HEK293 (cell line): ENCODE measurements around the gene RUNX1.
A peak's percentile ranks its signal among the peaks of the same experiment; 100 is the strongest.

ENCODE experiments used
- CTCF ChIA-PET: fragments of 350-600 bp; formaldehyde crosslinking; extraction: SDS; loops from one replicate; lab custom pipeline; 2021; ENCODE audit warnings: antibody characterized with exemption; lab: Yijun Ruan, JAX
- POLR2A ChIA-PET: fragments of 300-600 bp; formaldehyde crosslinking; extraction: SDS; loops from one replicate; lab custom pipeline; 2020; ENCODE audit warnings: antibody characterized with exemption, inconsistent platforms; lab: Yijun Ruan, JAX
- H3K27ac ChIP-seq: fragments of 200-500 bp; sonication (Bioruptor generic); 2 replicates; pipeline ENCODE4 v1.5.1; 2014; ENCODE audit warnings: low read depth, low read length, control low read depth, inconsistent platforms; ENCODE audit errors: extremely low read depth
- H3K36me3 ChIP-seq, 2 experiments: fragments of 200-500 bp in 1 of 2; sonication (Bioruptor generic) in 1 of 2; 1 replicate in 1 of 2; 2 replicates in 1 of 2; pipeline ENCODE4 v1.5.1; 2014 to 2017; ENCODE audit warnings: inconsistent platforms in 2 of 2, low read length in 2 of 2; ENCODE audit not compliant: control insufficient read depth in 2 of 2, insufficient read depth in 1 of 2
- H3K4me1 ChIP-seq: fragments of 200-500 bp; sonication (Bioruptor generic); 2 replicates; pipeline ENCODE4 v1.5.1; 2014; ENCODE audit warnings: mild to moderate bottlenecking, low read length, inconsistent platforms; ENCODE audit not compliant: control insufficient read depth, insufficient read depth
- H3K4me3 ChIP-seq: 2 replicates; pipeline ENCODE4 v1.5.1; 2011; ENCODE audit warnings: low read depth, mild to moderate bottlenecking, control low read depth, low read length, moderate library complexity
- H3K9me3 ChIP-seq: fragments of 200-500 bp; sonication (Bioruptor generic); 2 replicates; pipeline ENCODE4 v1.5.1; 2014; ENCODE audit warnings: low read depth, low read length, inconsistent platforms; ENCODE audit not compliant: control insufficient read depth, insufficient read depth
- HOXA7 ChIP-seq: sonication (generic); formaldehyde crosslinking; IDR thresholded peaks from 2 replicates; pipeline ENCODE4 v1.8.1; 2022; ENCODE audit warnings: missing genetic modification reagents, borderline replicate concordance
- SCRT2 ChIP-seq: fragments of 450-650 bp; formaldehyde crosslinking; IDR thresholded peaks from 2 replicates; pipeline ENCODE4 v1.5.1; 2016; ENCODE audit warnings: missing biosample characterization, missing genetic modification characterization
- SETDB1 ChIP-seq: IDR thresholded peaks from one replicate; pipeline ENCODE4 v1.6.1; 2017; ENCODE audit warnings: mild to moderate bottlenecking, low read length, moderate library complexity, mixed read lengths; ENCODE audit not compliant: insufficient read length
- ZNF155 ChIP-seq: fragments of 450-650 bp; formaldehyde crosslinking; IDR thresholded peaks from 2 replicates; pipeline ENCODE4 v1.5.1; 2016; ENCODE audit warnings: missing biosample characterization, missing genetic modification characterization
- ZNF311 ChIP-seq: fragments of 450-650 bp; formaldehyde crosslinking; IDR thresholded peaks from 2 replicates; pipeline ENCODE4 v1.5.1; 2017; ENCODE audit warnings: missing biosample characterization, missing genetic modification characterization, borderline replicate concordance
- ZNF335 ChIP-seq: fragments of 450-650 bp; formaldehyde crosslinking; conservative IDR thresholded peaks from 2 replicates; pipeline ENCODE4 v1.5.1; 2016; ENCODE audit warnings: missing biosample characterization, missing genetic modification characterization
- ZNF423 ChIP-seq: fragments of 450-650 bp; formaldehyde crosslinking; IDR thresholded peaks from 2 replicates; pipeline ENCODE4 v1.5.1; 2016; ENCODE audit warnings: missing biosample characterization, missing genetic modification characterization
- ZNF48 ChIP-seq: fragments of 450-650 bp; formaldehyde crosslinking; IDR thresholded peaks from 2 replicates; pipeline ENCODE4 v1.5.1; 2016; ENCODE audit warnings: missing biosample characterization, missing genetic modification characterization
- ZNF514 ChIP-seq: fragments of 450-650 bp; formaldehyde crosslinking; IDR thresholded peaks from 2 replicates; pipeline ENCODE4 v1.5.1; 2016; ENCODE audit warnings: missing biosample characterization, missing genetic modification characterization
- ZNF626 ChIP-seq: fragments of 450-650 bp; sonication (Bioruptor Pico); formaldehyde crosslinking; IDR thresholded peaks from 2 replicates; pipeline ENCODE4 v1.5.1; 2018; ENCODE audit warnings: missing biosample characterization, missing genetic modification characterization, inconsistent platforms
- ZNF654 ChIP-seq: fragments of 450-650 bp; formaldehyde crosslinking; IDR thresholded peaks from 2 replicates; pipeline ENCODE4 v1.5.1; 2016; ENCODE audit warnings: low read depth, missing biosample characterization, missing genetic modification characterization
- ZNF768 ChIP-seq: fragments of 450-650 bp; formaldehyde crosslinking; IDR thresholded peaks from 2 replicates; pipeline ENCODE4 v1.5.1; 2018; ENCODE audit warnings: missing biosample characterization, mild to moderate bottlenecking, missing genetic modification characterization
- ZNF776 ChIP-seq: fragments of 450-650 bp; formaldehyde crosslinking; IDR thresholded peaks from 2 replicates; pipeline ENCODE4 v1.5.0; 2017; ENCODE audit warnings: missing biosample characterization, missing genetic modification characterization, borderline replicate concordance
- TF ChIP-seq, protein P1 (sequence below): fragments of 450-650 bp; formaldehyde crosslinking; IDR thresholded peaks from 2 replicates; pipeline ENCODE4 v1.5.1; 2016; ENCODE audit warnings: missing biosample characterization, missing genetic modification characterization
- TF ChIP-seq, protein P2 (sequence below): fragments of 450-650 bp; formaldehyde crosslinking; IDR thresholded peaks from 2 replicates; pipeline ENCODE4 v1.5.1; 2016; ENCODE audit warnings: missing biosample characterization, missing genetic modification characterization
- TF ChIP-seq, protein P3 (sequence below): fragments of 450-650 bp; formaldehyde crosslinking; IDR thresholded peaks from 2 replicates; pipeline ENCODE4 v1.5.1; 2016; ENCODE audit warnings: missing biosample characterization, missing genetic modification characterization, low read depth
- TF ChIP-seq, protein P4 (sequence below): fragments of 450-650 bp; formaldehyde crosslinking; IDR thresholded peaks from 2 replicates; pipeline ENCODE4 v1.5.1; 2016; ENCODE audit warnings: missing biosample characterization, missing genetic modification characterization
- TF ChIP-seq, protein P5 (sequence below): fragments of 450-650 bp; formaldehyde crosslinking; IDR thresholded peaks from 2 replicates; pipeline ENCODE4 v1.5.1; 2016; ENCODE audit warnings: missing biosample characterization, missing genetic modification characterization

The RUNX1 gene

DNA sequence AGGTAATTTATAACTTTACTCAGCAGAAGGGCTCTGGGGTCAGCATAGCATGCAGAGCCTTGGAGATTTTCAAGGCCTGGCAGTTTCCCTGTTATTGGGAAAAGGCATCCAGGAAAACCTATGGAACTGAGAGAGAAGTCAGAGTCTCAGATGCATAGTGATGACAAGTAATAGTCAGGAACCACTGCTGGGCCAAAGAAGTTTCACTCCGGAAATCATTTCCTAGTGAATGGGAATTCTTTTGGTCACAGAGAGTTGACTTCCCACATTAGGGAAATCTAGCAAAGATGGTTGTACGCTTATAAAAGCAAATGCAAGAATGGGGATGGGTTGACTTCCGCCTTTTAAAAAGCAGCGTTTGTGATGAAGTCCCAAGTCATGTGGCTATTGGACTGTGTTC lies 28.4 kb upstream of the RUNX1 start (continued):
- no peak for TF ChIP-seq ZNF155 (tag by site-specific recombination)
- TF ChIP-seq ZNF514 (tag by site-specific recombination), result no peak
- no peak for TF ChIP-seq ZNF423 (tag by site-specific recombination)
- TF ChIP-seq ZNF48, result no peak
- no peak for TF ChIP-seq SCRT2
- TF ChIP-seq, protein P1, sequence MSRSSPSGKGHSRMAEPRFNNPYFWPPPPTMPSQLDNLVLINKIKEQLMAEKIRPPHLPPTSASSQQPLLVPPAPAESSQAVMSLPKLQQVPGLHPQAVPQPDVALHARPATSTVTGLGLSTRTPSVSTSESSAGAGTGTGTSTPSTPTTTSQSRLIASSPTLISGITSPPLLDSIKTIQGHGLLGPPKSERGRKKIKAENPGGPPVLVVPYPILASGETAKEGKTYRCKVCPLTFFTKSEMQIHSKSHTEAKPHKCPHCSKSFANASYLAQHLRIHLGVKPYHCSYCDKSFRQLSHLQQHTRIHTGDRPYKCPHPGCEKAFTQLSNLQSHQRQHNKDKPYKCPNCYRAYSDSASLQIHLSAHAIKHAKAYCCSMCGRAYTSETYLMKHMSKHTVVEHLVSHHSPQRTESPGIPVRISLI (tag by site-specific recombination), result no peak
- TF ChIP-seq, protein P2, sequence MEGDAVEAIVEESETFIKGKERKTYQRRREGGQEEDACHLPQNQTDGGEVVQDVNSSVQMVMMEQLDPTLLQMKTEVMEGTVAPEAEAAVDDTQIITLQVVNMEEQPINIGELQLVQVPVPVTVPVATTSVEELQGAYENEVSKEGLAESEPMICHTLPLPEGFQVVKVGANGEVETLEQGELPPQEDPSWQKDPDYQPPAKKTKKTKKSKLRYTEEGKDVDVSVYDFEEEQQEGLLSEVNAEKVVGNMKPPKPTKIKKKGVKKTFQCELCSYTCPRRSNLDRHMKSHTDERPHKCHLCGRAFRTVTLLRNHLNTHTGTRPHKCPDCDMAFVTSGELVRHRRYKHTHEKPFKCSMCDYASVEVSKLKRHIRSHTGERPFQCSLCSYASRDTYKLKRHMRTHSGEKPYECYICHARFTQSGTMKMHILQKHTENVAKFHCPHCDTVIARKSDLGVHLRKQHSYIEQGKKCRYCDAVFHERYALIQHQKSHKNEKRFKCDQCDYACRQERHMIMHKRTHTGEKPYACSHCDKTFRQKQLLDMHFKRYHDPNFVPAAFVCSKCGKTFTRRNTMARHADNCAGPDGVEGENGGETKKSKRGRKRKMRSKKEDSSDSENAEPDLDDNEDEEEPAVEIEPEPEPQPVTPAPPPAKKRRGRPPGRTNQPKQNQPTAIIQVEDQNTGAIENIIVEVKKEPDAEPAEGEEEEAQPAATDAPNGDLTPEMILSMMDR (tag by site-specific recombination), result no peak

DNA sequence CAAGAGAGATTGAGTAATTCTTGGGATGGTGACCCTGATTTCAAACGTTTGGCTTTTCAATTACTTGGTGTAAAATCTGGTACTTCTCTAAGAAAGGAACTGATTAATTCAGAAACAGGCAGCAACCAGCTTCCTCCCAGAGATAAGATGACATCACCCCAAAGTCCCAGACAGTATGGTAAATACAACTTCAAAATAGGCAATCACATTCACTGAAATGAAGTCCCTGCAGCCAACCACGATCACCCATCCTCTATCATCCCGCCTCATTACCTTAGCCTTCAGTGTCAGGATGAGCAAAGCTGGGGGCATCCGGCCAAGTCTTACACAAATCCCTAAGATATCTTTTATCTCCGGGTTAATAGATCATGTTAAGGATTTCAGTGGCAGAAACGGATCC lies 26.4 kb upstream of the RUNX1 start:
- CTCF ChIA-PET, result interaction anchor here (0.6 to 0.9 kb wide), 7 partner anchors 9 to 1022 kb away, joined by 3 to 5 read pairs (median 3); no protein-coding TSS in a partner anchor
- Histone ChIP-seq H3K4me1 (no peaks in the 10 kb centered on the region), H3K9me3 (no peaks in the 10 kb centered on the region), H3K4me3 (no peak overlapping the region), H3K36me3 (no peaks in the 10 kb centered on the region), H3K27ac (no peak overlapping the region)
- no peak for TF ChIP-seq ZNF776 (tag by site-specific recombination)
- TF ChIP-seq ZNF768 (tag by site-specific recombination), result no peak
- no peak for TF ChIP-seq ZNF654
- no peak for TF ChIP-seq ZNF311 (tag by site-specific recombination)
- no peak for TF ChIP-seq SETDB1
- TF ChIP-seq, protein P3, sequence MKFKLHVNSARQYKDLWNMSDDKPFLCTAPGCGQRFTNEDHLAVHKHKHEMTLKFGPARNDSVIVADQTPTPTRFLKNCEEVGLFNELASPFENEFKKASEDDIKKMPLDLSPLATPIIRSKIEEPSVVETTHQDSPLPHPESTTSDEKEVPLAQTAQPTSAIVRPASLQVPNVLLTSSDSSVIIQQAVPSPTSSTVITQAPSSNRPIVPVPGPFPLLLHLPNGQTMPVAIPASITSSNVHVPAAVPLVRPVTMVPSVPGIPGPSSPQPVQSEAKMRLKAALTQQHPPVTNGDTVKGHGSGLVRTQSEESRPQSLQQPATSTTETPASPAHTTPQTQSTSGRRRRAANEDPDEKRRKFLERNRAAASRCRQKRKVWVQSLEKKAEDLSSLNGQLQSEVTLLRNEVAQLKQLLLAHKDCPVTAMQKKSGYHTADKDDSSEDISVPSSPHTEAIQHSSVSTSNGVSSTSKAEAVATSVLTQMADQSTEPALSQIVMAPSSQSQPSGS (tag by site-specific recombination), result peak; percentile 77
- no peak for TF ChIP-seq ZNF626 (tag by site-specific recombination)
- TF ChIP-seq, protein P4, sequence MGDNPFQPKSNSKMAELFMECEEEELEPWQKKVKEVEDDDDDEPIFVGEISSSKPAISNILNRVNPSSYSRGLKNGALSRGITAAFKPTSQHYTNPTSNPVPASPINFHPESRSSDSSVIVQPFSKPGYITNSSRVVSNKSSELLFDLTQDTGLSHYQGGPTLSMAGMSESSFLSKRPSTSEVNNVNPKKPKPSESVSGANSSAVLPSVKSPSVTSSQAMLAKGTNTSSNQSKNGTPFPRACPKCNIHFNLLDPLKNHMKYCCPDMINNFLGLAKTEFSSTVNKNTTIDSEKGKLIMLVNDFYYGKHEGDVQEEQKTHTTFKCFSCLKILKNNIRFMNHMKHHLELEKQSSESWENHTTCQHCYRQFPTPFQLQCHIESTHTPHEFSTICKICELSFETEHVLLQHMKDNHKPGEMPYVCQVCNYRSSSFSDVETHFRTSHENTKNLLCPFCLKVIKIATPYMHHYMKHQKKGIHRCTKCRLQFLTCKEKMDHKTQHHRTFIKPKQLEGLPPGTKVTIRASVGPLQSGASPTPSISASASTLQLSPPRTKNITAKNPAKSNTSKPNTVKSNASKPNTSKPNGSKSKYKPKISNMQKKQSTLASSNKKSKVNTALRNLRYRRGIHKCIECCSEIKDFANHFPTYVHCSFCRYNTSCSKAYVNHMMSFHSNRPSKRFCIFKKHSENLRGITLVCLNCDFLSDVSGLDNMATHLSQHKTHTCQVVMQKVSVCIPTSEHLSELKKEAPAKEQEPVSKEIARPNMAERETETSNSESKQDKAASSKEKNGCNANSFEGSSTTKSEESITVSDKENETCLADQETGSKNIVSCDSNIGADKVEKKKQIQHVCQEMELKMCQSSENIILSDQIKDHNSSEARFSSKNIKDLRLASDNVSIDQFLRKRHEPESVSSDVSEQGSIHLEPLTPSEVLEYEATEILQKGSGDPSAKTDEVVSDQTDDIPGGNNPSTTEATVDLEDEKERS (tag by site-specific recombination), result no peak
- TF ChIP-seq HOXA7, result no peak
- 0 out of 2 replicates have a peak, but pooled peaks have one; percentile 19 for TF ChIP-seq ZNF335
- TF ChIP-seq, protein P5, sequence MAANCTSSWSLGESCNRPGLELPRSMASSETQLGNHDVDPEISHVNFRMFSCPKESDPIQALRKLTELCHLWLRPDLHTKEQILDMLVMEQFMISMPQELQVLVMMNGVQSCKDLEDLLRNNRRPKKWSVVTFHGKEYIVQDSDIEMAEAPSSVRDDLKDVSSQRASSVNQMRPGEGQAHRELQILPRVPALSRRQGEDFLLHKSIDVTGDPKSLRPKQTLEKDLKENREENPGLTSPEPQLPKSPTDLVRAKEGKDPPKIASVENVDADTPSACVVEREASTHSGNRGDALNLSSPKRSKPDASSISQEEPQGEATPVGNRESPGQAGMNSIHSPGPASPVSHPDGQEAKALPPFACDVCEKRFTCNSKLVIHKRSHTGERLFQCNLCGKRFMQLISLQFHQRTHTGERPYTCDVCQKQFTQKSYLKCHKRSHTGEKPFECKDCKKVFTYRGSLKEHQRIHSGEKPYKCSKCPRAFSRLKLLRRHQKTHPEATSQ (tag by site-specific recombination), result no peak
- POLR2A ChIA-PET, result interaction anchor here (1.0 kb wide), 1 partner anchor 9 kb away, joined by 3 read pairs; no protein-coding TSS in a partner anchor
